HepG2 (cell line): ENCODE data around the gene PRRT1. TPM values are rescaled to one million over a fixed set of nuclear protein-coding genes. Genes with fewer than 3 reads are reported as not detected.

Source experiments
- AKAP8 ChIP-seq: sonication (generic); formaldehyde crosslinking; IDR thresholded peaks from 2 replicates; pipeline ENCODE4 v1.5.1; 2020; ENCODE audit warnings: mild to moderate bottlenecking, missing genetic modification reagents
- ARNT2 ChIP-seq: sonication (generic); formaldehyde crosslinking; IDR thresholded peaks from 2 replicates; pipeline ENCODE4 v1.8.0; 2022; ENCODE audit warnings: mild to moderate bottlenecking, low read depth, missing genetic modification reagents, moderate library complexity
- CHCHD3 ChIP-seq: sonication (generic); formaldehyde crosslinking; IDR thresholded peaks from 2 replicates; pipeline ENCODE4 v1.8.0; 2022; ENCODE audit warnings: mild to moderate bottlenecking, missing genetic modification reagents, moderate library complexity
- GABPA ChIP-seq, 2 experiments: IDR thresholded peaks; 2 replicates each; pipeline ENCODE4 v1.6.1; 2011 to 2016; ENCODE audit warnings: low read depth in 2 of 2, low read length in 1 of 2, missing biosample characterization in 1 of 2, missing genetic modification characterization in 1 of 2
- GMEB2 ChIP-seq: IDR thresholded peaks from 2 replicates; pipeline ENCODE4 v1.6.1; 2016; ENCODE audit warnings: missing biosample characterization, missing genetic modification reagents, low read depth
- HIVEP1 ChIP-seq: sonication (generic); formaldehyde crosslinking; IDR thresholded peaks from 2 replicates; pipeline ENCODE4 v1.4.0; 2020; ENCODE audit warnings: mild to moderate bottlenecking, missing genetic modification reagents
- HNF4G ChIP-seq, 2 experiments: sonication (generic) in 1 of 2; formaldehyde crosslinking in 1 of 2; IDR thresholded peaks; 2 replicates each; pipeline versions ENCODE4 v1.4.0 to v1.6.1; 2011 to 2020; ENCODE audit warnings: borderline replicate concordance in 2 of 2, low read depth in 2 of 2, mild to moderate bottlenecking in 2 of 2, low read length in 1 of 2, missing genetic modification reagents in 1 of 2, moderate library complexity in 1 of 2
- KDM1A ChIP-seq: IDR thresholded peaks from 2 replicates; pipeline ENCODE4 v1.6.1; 2016; ENCODE audit warnings: missing compliant biosample characterization
- KDM5A ChIP-seq: fragments of 200-600 bp; sonication (generic); IDR thresholded peaks from 2 replicates; pipeline ENCODE4 v1.7.0; 2018; ENCODE audit warnings: antibody characterized with exemption, mild to moderate bottlenecking, low read length, borderline replicate concordance
- KLF13 ChIP-seq: sonication (generic); formaldehyde crosslinking; IDR thresholded peaks from 2 replicates; pipeline ENCODE4 v1.4.0; 2020; ENCODE audit warnings: mild to moderate bottlenecking, missing genetic modification reagents
- NR2C2 ChIP-seq: sonication (generic); formaldehyde crosslinking; IDR thresholded peaks from 2 replicates; pipeline ENCODE4 v1.4.0; 2020; ENCODE audit warnings: missing genetic modification reagents, mild to moderate bottlenecking, moderate library complexity, borderline replicate concordance
- POGK ChIP-seq: sonication (generic); formaldehyde crosslinking; conservative IDR thresholded peaks from 2 replicates; pipeline ENCODE4 v1.8.0; 2022; ENCODE audit warnings: mild to moderate bottlenecking, moderate library complexity, missing genetic modification reagents
- RFX1 ChIP-seq: fragments of 450-650 bp; IDR thresholded peaks from 2 replicates; pipeline ENCODE4 v1.6.1; 2017
- SIX4 ChIP-seq: sonication (generic); formaldehyde crosslinking; IDR thresholded peaks from 2 replicates; pipeline ENCODE4 v1.4.0; 2020; ENCODE audit warnings: missing genetic modification reagents
- SNAPC2 ChIP-seq: sonication (generic); formaldehyde crosslinking; IDR thresholded peaks from 2 replicates; pipeline ENCODE4 v1.8.1; 2022; ENCODE audit warnings: mild to moderate bottlenecking, missing genetic modification reagents
- YY1 ChIP-seq: IDR thresholded peaks from 2 replicates; pipeline ENCODE4 v1.6.1; 2011; ENCODE audit warnings: low read length, low read depth, moderate library complexity, mild to moderate bottlenecking; ENCODE audit not compliant: insufficient read depth, insufficient replicate concordance
- ZBTB20 ChIP-seq: sonication (generic); formaldehyde crosslinking; IDR thresholded peaks from 2 replicates; pipeline ENCODE4 v1.8.1; 2023; ENCODE audit warnings: missing genetic modification reagents, low read depth, mild to moderate bottlenecking, borderline replicate concordance
- ZBTB3 ChIP-seq: sonication (generic); formaldehyde crosslinking; IDR thresholded peaks from 2 replicates; pipeline ENCODE4 v1.4.0; 2020; ENCODE audit warnings: low read depth, mild to moderate bottlenecking, moderate library complexity, missing genetic modification reagents, borderline replicate concordance
- ZFYVE20 ChIP-seq: sonication (generic); formaldehyde crosslinking; IDR thresholded peaks from 2 replicates; pipeline ENCODE4 v1.8.0; 2023; ENCODE audit warnings: low read depth, mild to moderate bottlenecking, moderate library complexity, missing genetic modification reagents, borderline replicate concordance
- ZNF124 ChIP-seq: sonication (generic); formaldehyde crosslinking; IDR thresholded peaks from 2 replicates; pipeline ENCODE4 v1.4.0; 2020; ENCODE audit warnings: missing genetic modification reagents
- ZNF34 ChIP-seq: sonication (generic); formaldehyde crosslinking; IDR thresholded peaks from 2 replicates; pipeline ENCODE4 v1.4.0; 2020; ENCODE audit warnings: mild to moderate bottlenecking, missing genetic modification reagents, borderline replicate concordance
- ZNF354B ChIP-seq: sonication (generic); formaldehyde crosslinking; IDR thresholded peaks from 2 replicates; pipeline ENCODE4 v1.8.0; 2022; ENCODE audit warnings: mild to moderate bottlenecking, missing genetic modification reagents
- ZNF484 ChIP-seq: sonication (generic); formaldehyde crosslinking; IDR thresholded peaks from 2 replicates; pipeline ENCODE4 v1.5.1; 2020; ENCODE audit warnings: mild to moderate bottlenecking, low read depth, missing genetic modification reagents, borderline replicate concordance
- ZNF703 ChIP-seq: sonication (generic); formaldehyde crosslinking; IDR thresholded peaks from 2 replicates; pipeline ENCODE4 v1.5.1; 2020; ENCODE audit warnings: missing genetic modification reagents, mild to moderate bottlenecking, moderate library complexity, borderline replicate concordance
- ZNF790 ChIP-seq: sonication (generic); formaldehyde crosslinking; IDR thresholded peaks from 2 replicates; pipeline ENCODE4 v1.8.0; 2022; ENCODE audit warnings: missing genetic modification reagents, mild to moderate bottlenecking, borderline replicate concordance
- ZSCAN20 ChIP-seq: sonication (generic); formaldehyde crosslinking; IDR thresholded peaks from 2 replicates; pipeline ENCODE4 v1.4.0; 2020; ENCODE audit warnings: missing genetic modification reagents, mild to moderate bottlenecking, borderline replicate concordance
- polyA plus RNA-seq, 8 experiments: library from polyadenylated mRNA; depleted of rRNA in 3 of 8; stranded (reverse) in 7 of 8; unstranded in 1 of 8; fragments of >200 nt; fragmentation: Illumina TruSeq in 4 of 8; extraction: Trizol in 4 of 8; gene quantifications; 2 replicates each; pipeline versions ENCODE4 v1.2.1 to v1.2.3, GENCODE V29; 2011 to 2016; ENCODE audit warnings: low read depth in 4 of 8, missing spikeins in 1 of 8, mixed read lengths in 1 of 8; ENCODE audit not compliant: insufficient read depth in 1 of 8
- total RNA-seq, 5 experiments: library from RNA; depleted of rRNA; stranded (reverse); fragments of >200 nt; fragmentation: Illumina TruSeq; extraction: Trizol; gene quantifications; 2 replicates each; pipeline ENCODE4 v1.2.3, GENCODE V29; 2016; ENCODE audit warnings: low read depth in 1 of 5

PRRT1 gene
- total and polyA plus RNA-seq, 2 of the 13 experiments (the other 11 are each of a cell fraction or from before 2014, with no cell fraction given) = 0.64 to 1.4 TPM

- no peak for TF ChIP-seq POGK
- no peak for TF ChIP-seq NR2C2 (CRISPR knock-in tag)
- 0 out of 2 replicates have a peak, but pooled peaks have one; percentile 26 for TF ChIP-seq KDM1A
- no peak for TF ChIP-seq GABPA (IDR thresholded peaks at IDR 0.05; ENCODE audit: low read depth, low read length)
- TF ChIP-seq GABPA (CRISPR knock-in tag; IDR thresholded peaks at IDR 0.05; ENCODE audit: low read depth) = no peak
- TF ChIP-seq ZNF124 = no peak
- TF ChIP-seq ZNF703 (CRISPR knock-in tag) = no peak
- TF ChIP-seq ZNF34 = no peak
- no peak for TF ChIP-seq KDM5A
- TF ChIP-seq HNF4G (IDR thresholded peaks at IDR 0.05; ENCODE audit: borderline replicate concordance, low read depth, low read length) = no peak
- TF ChIP-seq HNF4G (CRISPR knock-in tag; IDR thresholded peaks at IDR 0.05; ENCODE audit: borderline replicate concordance, low read depth) = no peak
- no peak for TF ChIP-seq GMEB2
- TF ChIP-seq ZBTB20 (CRISPR knock-in tag) = no peak
- TF ChIP-seq HIVEP1 (CRISPR knock-in tag) = no peak
- no peak for TF ChIP-seq ZNF354B (CRISPR knock-in tag)
- peak; percentile 81 for TF ChIP-seq RFX1
- TF ChIP-seq AKAP8 (CRISPR knock-in tag) = no peak
- TF ChIP-seq CHCHD3 (CRISPR knock-in tag) = no peak
- no peak for TF ChIP-seq ZBTB3 (CRISPR knock-in tag)
- TF ChIP-seq ARNT2 = no peak
- no peak for TF ChIP-seq ZNF790 (CRISPR knock-in tag)
- TF ChIP-seq ZFYVE20 (CRISPR knock-in tag) = no peak
- TF ChIP-seq SIX4 = no peak
- 0 out of 2 replicates have a peak, but pooled peaks have one; percentile 31 for TF ChIP-seq SNAPC2
- TF ChIP-seq KLF13 = no peak
- no peak for TF ChIP-seq YY1
- no peak for TF ChIP-seq ZNF484 (CRISPR knock-in tag)
- TF ChIP-seq ZSCAN20 (CRISPR knock-in tag) = no peak
These were observed 38.1 kb downstream of the PRRT1 start (continued) for GRCh38 chr6:32113386-32114352.
